ENCODE results near the gene TEX2. TPM values are rescaled to one million over a fixed set of nuclear protein-coding genes. Genes with fewer than 3 reads are reported as not detected.
A peak's percentile ranks its signal among the peaks of the same experiment; 100 is the strongest.

The TEX2 gene
- total and polyA plus RNA-seq, 2 of the 13 experiments (the other 11 are each of a cell fraction or from before 2014, with no cell fraction given) = 21.4 to 37.7 TPM

DNA sequence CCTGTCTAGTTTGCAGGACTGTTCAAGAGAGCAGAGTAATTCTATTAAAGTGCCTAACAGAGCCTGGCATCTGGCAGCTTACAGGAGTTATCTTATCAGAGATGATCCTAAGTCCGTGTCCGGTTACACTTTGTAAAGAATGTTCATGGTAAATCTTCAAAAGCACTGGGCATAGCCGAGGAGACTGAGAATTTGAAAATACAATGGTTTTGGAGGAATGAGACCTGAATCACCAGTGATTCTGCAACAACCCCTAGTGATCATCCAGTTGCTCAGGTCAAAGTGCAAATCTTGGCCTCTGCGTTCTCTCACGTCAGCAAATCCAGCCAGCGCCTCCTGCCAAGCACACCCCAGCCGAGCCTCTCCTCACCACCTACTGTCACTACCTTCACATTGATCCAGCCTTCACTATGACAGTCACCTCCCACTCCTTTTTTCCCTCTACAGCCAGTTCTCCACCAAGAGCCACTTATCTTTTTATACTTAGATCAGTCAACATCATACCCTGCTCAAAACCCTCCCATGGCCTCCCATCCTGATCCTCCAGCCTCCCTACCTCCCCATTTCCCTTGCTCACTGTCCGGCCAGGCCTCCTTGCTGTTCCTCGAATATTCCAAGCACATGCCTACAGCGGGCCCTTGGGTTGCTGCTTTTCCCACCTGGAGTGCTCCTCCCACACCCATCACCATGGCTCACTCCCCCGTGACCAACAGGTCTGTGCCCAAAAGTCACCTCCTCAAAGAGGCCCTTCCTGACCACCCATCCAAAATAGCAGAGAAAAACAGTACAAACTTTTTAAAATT lies 75.8 kb downstream of the TEX2 start (continued):
- TF ChIP-seq, protein P1, sequence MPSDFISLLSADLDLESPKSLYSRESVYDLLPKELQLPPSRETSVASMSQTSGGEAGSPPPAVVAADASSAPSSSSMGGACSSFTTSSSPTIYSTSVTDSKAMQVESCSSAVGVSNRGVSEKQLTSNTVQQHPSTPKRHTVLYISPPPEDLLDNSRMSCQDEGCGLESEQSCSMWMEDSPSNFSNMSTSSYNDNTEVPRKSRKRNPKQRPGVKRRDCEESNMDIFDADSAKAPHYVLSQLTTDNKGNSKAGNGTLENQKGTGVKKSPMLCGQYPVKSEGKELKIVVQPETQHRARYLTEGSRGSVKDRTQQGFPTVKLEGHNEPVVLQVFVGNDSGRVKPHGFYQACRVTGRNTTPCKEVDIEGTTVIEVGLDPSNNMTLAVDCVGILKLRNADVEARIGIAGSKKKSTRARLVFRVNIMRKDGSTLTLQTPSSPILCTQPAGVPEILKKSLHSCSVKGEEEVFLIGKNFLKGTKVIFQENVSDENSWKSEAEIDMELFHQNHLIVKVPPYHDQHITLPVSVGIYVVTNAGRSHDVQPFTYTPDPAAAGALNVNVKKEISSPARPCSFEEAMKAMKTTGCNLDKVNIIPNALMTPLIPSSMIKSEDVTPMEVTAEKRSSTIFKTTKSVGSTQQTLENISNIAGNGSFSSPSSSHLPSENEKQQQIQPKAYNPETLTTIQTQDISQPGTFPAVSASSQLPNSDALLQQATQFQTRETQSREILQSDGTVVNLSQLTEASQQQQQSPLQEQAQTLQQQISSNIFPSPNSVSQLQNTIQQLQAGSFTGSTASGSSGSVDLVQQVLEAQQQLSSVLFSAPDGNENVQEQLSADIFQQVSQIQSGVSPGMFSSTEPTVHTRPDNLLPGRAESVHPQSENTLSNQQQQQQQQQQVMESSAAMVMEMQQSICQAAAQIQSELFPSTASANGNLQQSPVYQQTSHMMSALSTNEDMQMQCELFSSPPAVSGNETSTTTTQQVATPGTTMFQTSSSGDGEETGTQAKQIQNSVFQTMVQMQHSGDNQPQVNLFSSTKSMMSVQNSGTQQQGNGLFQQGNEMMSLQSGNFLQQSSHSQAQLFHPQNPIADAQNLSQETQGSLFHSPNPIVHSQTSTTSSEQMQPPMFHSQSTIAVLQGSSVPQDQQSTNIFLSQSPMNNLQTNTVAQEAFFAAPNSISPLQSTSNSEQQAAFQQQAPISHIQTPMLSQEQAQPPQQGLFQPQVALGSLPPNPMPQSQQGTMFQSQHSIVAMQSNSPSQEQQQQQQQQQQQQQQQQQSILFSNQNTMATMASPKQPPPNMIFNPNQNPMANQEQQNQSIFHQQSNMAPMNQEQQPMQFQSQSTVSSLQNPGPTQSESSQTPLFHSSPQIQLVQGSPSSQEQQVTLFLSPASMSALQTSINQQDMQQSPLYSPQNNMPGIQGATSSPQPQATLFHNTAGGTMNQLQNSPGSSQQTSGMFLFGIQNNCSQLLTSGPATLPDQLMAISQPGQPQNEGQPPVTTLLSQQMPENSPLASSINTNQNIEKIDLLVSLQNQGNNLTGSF (CRISPR knock-in tag; IDR thresholded peaks at IDR 0.05) = no peak
- TF ChIP-seq ZNF44 (CRISPR knock-in tag; IDR thresholded peaks at IDR 0.05) = no peak
- TF ChIP-seq ARNT (IDR thresholded peaks at IDR 0.05) = no peak
- TF ChIP-seq, protein P2, sequence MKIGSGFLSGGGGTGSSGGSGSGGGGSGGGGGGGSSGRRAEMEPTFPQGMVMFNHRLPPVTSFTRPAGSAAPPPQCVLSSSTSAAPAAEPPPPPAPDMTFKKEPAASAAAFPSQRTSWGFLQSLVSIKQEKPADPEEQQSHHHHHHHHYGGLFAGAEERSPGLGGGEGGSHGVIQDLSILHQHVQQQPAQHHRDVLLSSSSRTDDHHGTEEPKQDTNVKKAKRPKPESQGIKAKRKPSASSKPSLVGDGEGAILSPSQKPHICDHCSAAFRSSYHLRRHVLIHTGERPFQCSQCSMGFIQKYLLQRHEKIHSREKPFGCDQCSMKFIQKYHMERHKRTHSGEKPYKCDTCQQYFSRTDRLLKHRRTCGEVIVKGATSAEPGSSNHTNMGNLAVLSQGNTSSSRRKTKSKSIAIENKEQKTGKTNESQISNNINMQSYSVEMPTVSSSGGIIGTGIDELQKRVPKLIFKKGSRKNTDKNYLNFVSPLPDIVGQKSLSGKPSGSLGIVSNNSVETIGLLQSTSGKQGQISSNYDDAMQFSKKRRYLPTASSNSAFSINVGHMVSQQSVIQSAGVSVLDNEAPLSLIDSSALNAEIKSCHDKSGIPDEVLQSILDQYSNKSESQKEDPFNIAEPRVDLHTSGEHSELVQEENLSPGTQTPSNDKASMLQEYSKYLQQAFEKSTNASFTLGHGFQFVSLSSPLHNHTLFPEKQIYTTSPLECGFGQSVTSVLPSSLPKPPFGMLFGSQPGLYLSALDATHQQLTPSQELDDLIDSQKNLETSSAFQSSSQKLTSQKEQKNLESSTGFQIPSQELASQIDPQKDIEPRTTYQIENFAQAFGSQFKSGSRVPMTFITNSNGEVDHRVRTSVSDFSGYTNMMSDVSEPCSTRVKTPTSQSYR (CRISPR knock-in tag; IDR thresholded peaks at IDR 0.05; ENCODE audit: borderline replicate concordance) = no peak
- TF ChIP-seq, protein P3, sequence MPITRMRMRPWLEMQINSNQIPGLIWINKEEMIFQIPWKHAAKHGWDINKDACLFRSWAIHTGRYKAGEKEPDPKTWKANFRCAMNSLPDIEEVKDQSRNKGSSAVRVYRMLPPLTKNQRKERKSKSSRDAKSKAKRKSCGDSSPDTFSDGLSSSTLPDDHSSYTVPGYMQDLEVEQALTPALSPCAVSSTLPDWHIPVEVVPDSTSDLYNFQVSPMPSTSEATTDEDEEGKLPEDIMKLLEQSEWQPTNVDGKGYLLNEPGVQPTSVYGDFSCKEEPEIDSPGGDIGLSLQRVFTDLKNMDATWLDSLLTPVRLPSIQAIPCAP (CRISPR knock-in tag; IDR thresholded peaks at IDR 0.05; ENCODE audit: low read depth) = 0 out of 2 replicates have a peak, but pooled peaks have one; percentile 75
- peak; percentile 70; the same call in 1 of the 2 replicates for TF ChIP-seq ZNF224 (CRISPR knock-in tag; IDR thresholded peaks at IDR 0.05)
- TF ChIP-seq KDM1A (CRISPR knock-in tag; IDR thresholded peaks at IDR 0.05) = no peak
- no peak for TF ChIP-seq ZNF207 (IDR thresholded peaks at IDR 0.05; ENCODE audit: borderline replicate concordance)
- TF ChIP-seq SP2 (CRISPR knock-in tag; IDR thresholded peaks at IDR 0.05) = no peak
- TF ChIP-seq CBFB (CRISPR knock-in tag; IDR thresholded peaks at IDR 0.05) = no peak
- TF ChIP-seq, protein P4, sequence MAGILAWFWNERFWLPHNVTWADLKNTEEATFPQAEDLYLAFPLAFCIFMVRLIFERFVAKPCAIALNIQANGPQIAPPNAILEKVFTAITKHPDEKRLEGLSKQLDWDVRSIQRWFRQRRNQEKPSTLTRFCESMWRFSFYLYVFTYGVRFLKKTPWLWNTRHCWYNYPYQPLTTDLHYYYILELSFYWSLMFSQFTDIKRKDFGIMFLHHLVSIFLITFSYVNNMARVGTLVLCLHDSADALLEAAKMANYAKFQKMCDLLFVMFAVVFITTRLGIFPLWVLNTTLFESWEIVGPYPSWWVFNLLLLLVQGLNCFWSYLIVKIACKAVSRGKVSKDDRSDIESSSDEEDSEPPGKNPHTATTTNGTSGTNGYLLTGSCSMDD (CRISPR knock-in tag; IDR thresholded peaks at IDR 0.05) = no peak
- TF ChIP-seq HOXA9 (CRISPR knock-in tag; IDR thresholded peaks at IDR 0.05; ENCODE audit: borderline replicate concordance) = no peak
- TF ChIP-seq ZNF557 (CRISPR knock-in tag; IDR thresholded peaks at IDR 0.05) = no peak
- no peak for TF ChIP-seq SRSF4 (IDR thresholded peaks at IDR 0.05; ENCODE audit: low read depth, low read length, poor library complexity, severe bottlenecking)
- TF ChIP-seq ZNF577 (CRISPR knock-in tag; IDR thresholded peaks at IDR 0.05; ENCODE audit: borderline replicate concordance, low read depth) = no peak
- TF ChIP-seq, protein P5, sequence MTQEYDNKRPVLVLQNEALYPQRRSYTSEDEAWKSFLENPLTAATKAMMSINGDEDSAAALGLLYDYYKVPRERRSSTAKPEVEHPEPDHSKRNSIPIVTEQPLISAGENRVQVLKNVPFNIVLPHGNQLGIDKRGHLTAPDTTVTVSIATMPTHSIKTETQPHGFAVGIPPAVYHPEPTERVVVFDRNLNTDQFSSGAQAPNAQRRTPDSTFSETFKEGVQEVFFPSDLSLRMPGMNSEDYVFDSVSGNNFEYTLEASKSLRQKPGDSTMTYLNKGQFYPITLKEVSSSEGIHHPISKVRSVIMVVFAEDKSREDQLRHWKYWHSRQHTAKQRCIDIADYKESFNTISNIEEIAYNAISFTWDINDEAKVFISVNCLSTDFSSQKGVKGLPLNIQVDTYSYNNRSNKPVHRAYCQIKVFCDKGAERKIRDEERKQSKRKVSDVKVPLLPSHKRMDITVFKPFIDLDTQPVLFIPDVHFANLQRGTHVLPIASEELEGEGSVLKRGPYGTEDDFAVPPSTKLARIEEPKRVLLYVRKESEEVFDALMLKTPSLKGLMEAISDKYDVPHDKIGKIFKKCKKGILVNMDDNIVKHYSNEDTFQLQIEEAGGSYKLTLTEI (CRISPR knock-in tag; conservative IDR thresholded peaks at IDR 0.05) = no peak
- TF ChIP-seq MEF2D (CRISPR knock-in tag; IDR thresholded peaks at IDR 0.05) = no peak
- peak; percentile 81; the same call in 1 of the 2 replicates for TF ChIP-seq ZNF331 (CRISPR knock-in tag; IDR thresholded peaks at IDR 0.05)

All from HepG2 (cell line).